H9 (cell line): ENCODE results near the gene SCNM1. TPM values are rescaled to one million over a fixed set of nuclear protein-coding genes. Genes with fewer than 3 reads are reported as not detected.

Source experiments
- DNase-seq: peaks from one replicate; pipeline ENCODE4 v3.0.0-alpha.2; 2017
- H2AFZ ChIP-seq: one replicate; pipeline ENCODE4 v1.6.1; 2013; ENCODE audit warnings: mild to moderate bottlenecking, low read length, control low read depth, moderate library complexity
- H2AK5ac ChIP-seq: 2 replicates; pipeline ENCODE4 v1.6.1; 2013; ENCODE audit warnings: low read length, control low read depth, mixed read lengths; ENCODE audit not compliant: insufficient read length
- H2BK120ac ChIP-seq: one replicate; pipeline ENCODE4 v1.6.1; 2013; ENCODE audit warnings: low read depth, mild to moderate bottlenecking, low read length, control low read depth, inconsistent platforms; ENCODE audit not compliant: poor library complexity, severe bottlenecking
- H2BK12ac ChIP-seq: 2 replicates; pipeline ENCODE4 v1.6.1; 2013; ENCODE audit warnings: low read length, control low read depth, mixed read lengths, low read depth; ENCODE audit not compliant: insufficient read length
- H2BK15ac ChIP-seq: 2 replicates; pipeline ENCODE4 v1.6.1; 2013; ENCODE audit warnings: low read depth, low read length, control low read depth
- H2BK20ac ChIP-seq: one replicate; pipeline ENCODE4 v1.6.1; 2013; ENCODE audit warnings: low read depth, mild to moderate bottlenecking, low read length, control low read depth, inconsistent platforms; ENCODE audit not compliant: poor library complexity, severe bottlenecking
- H2BK5ac ChIP-seq: 2 replicates; pipeline ENCODE4 v1.6.1; 2013; ENCODE audit warnings: low read length, control low read depth, mixed read lengths; ENCODE audit not compliant: insufficient read length
- H3K14ac ChIP-seq: 2 replicates; pipeline ENCODE4 v1.6.1; 2013; ENCODE audit warnings: low read length, control low read depth; ENCODE audit not compliant: insufficient read depth
- H3K18ac ChIP-seq: 2 replicates; pipeline ENCODE4 v1.6.1; 2013; ENCODE audit warnings: low read depth, mild to moderate bottlenecking, mixed read lengths, low read length, control low read depth; ENCODE audit not compliant: insufficient read length
- H3K23ac ChIP-seq: 2 replicates; pipeline ENCODE4 v1.6.1; 2013; ENCODE audit warnings: low read length, control low read depth, mixed read lengths, low read depth; ENCODE audit not compliant: insufficient read length
- H3K23me2 ChIP-seq: 2 replicates; pipeline ENCODE4 v1.6.1; 2013; ENCODE audit warnings: low read depth, mild to moderate bottlenecking, mixed read lengths, low read length, control low read depth; ENCODE audit not compliant: insufficient read length, poor library complexity, severe bottlenecking
- H3K27ac ChIP-seq: 2 replicates; pipeline ENCODE4 v1.5.1; 2013; ENCODE audit warnings: low read length, control low read depth, mixed read lengths, low read depth; ENCODE audit not compliant: insufficient read length
- H3K27me3 ChIP-seq: 2 replicates; pipeline ENCODE4 v1.6.1; 2013; ENCODE audit warnings: low read length, control low read depth, inconsistent platforms; ENCODE audit not compliant: insufficient read depth
- H3K4ac ChIP-seq: 2 replicates; pipeline ENCODE4 v1.6.1; 2013; ENCODE audit warnings: low read depth, mild to moderate bottlenecking, control low read depth, inconsistent platforms, low read length, moderate library complexity
- H3K4me1 ChIP-seq: 2 replicates; pipeline ENCODE4 v1.6.1; 2013; ENCODE audit warnings: low read length, control low read depth, inconsistent platforms; ENCODE audit not compliant: insufficient read depth
- H3K4me2 ChIP-seq: 2 replicates; pipeline ENCODE4 v1.6.1; 2013; ENCODE audit warnings: low read length, control low read depth, mixed read lengths; ENCODE audit not compliant: insufficient read length, insufficient read depth
- H3K56ac ChIP-seq: 2 replicates; pipeline ENCODE4 v1.6.1; 2013; ENCODE audit warnings: low read depth, mild to moderate bottlenecking, mixed read lengths, low read length, control low read depth; ENCODE audit not compliant: insufficient read length
- H3K79me1 ChIP-seq: 2 replicates; pipeline ENCODE4 v1.6.1; 2013; ENCODE audit warnings: low read depth, mild to moderate bottlenecking, moderate library complexity, low read length, control low read depth, inconsistent platforms; ENCODE audit not compliant: insufficient read depth, poor library complexity, severe bottlenecking
- H3K79me2 ChIP-seq: 2 replicates; pipeline ENCODE4 v1.6.1; 2013; ENCODE audit warnings: low read length, control low read depth, inconsistent platforms; ENCODE audit not compliant: insufficient read depth
- H3K9ac ChIP-seq: 2 replicates; pipeline ENCODE4 v1.6.1; 2013; ENCODE audit warnings: low read length, control low read depth, mixed read lengths; ENCODE audit not compliant: insufficient read length; ENCODE audit errors: extremely low read depth
- H3K9me3 ChIP-seq: one replicate; pipeline ENCODE4 v1.6.1; 2013; ENCODE audit warnings: low read depth, low read length, inconsistent platforms; ENCODE audit not compliant: control insufficient read depth
- H3T11ph ChIP-seq: one replicate; pipeline ENCODE4 v1.6.1; 2013; ENCODE audit warnings: mild to moderate bottlenecking, low read length, control low read depth, inconsistent platforms
- H4K20me1 ChIP-seq: one replicate; pipeline ENCODE4 v1.6.1; 2013; ENCODE audit not compliant: control insufficient read depth, insufficient read length, insufficient read depth
- H4K5ac ChIP-seq: 2 replicates; pipeline ENCODE4 v1.6.1; 2013; ENCODE audit warnings: low read depth, mild to moderate bottlenecking, mixed read lengths, low read length, control low read depth; ENCODE audit not compliant: insufficient read length
- H4K8ac ChIP-seq: replicated peaks from 2 replicates; pipeline ENCODE4 v1.6.1; 2013; ENCODE audit warnings: low read length, control low read depth, mixed read lengths, low read depth; ENCODE audit not compliant: insufficient read length
- H4K91ac ChIP-seq: 2 replicates; pipeline ENCODE4 v1.6.1; 2013; ENCODE audit warnings: low read depth, mild to moderate bottlenecking, moderate library complexity, mixed read lengths, low read length, control low read depth; ENCODE audit not compliant: insufficient read length
- H3K27ac Mint-ChIP-seq, 3 experiments: 2 replicates in 2 of 3; 3 replicates in 1 of 3; pipeline ENCODE4 v1.8.0; 2020 to 2021; ENCODE audit warnings: mixed read lengths in 3 of 3, mild to moderate bottlenecking in 1 of 3, moderate library complexity in 1 of 3
- H3K27me3 Mint-ChIP-seq: 2 replicates; pipeline ENCODE4 v1.8.0; 2021; ENCODE audit warnings: low read depth, mild to moderate bottlenecking, moderate library complexity, mixed read lengths
- H3K36me3 Mint-ChIP-seq, 3 experiments: 2 replicates in 2 of 3; 3 replicates in 1 of 3; pipeline ENCODE4 v1.8.0; 2020 to 2021; ENCODE audit warnings: low read depth in 3 of 3, mixed read lengths in 3 of 3; ENCODE audit not compliant: insufficient read depth in 1 of 3
- H3K4me1 Mint-ChIP-seq, 2 experiments: 2 replicates each; pipeline ENCODE4 v1.8.0; 2020; ENCODE audit warnings: mixed read lengths in 2 of 2
- H3K4me3 Mint-ChIP-seq, 2 experiments: 2 replicates in 1 of 2; 3 replicates in 1 of 2; pipeline ENCODE4 v1.8.0; 2020 to 2021; ENCODE audit warnings: mild to moderate bottlenecking in 2 of 2, mixed read lengths in 2 of 2, moderate library complexity in 1 of 2
- H3K9me3 Mint-ChIP-seq, 2 experiments: 2 replicates in 1 of 2; 3 replicates in 1 of 2; pipeline ENCODE4 v1.8.0; 2020; ENCODE audit warnings: mild to moderate bottlenecking in 2 of 2, mixed read lengths in 2 of 2, moderate library complexity in 1 of 2
- WGBS: extraction: QIAGEN DNeasy Blood & Tissue Kit; methylation state at CpG from one replicate; pipeline ENCODE4 v1.1.7; 2013; ENCODE audit warnings: missing lambda C conversion rate, low lambda C conversion rate, mixed read lengths; ENCODE audit not compliant: insufficient read length; ENCODE audit errors: extremely low coverage; 5-methylcytosine and 5-hydroxymethylcytosine counted together
- total RNA-seq: library from RNA; stranded (reverse); gene quantifications from 2 replicates; pipeline ENCODE4 v1.2.1, GENCODE V29; 2021
- TF ChIP-seq, protein P1 (sequence below): fragments of 200-600 bp; sonication (generic); conservative IDR thresholded peaks from 3 replicates; pipeline ENCODE4 v1.8.0; 2021; ENCODE audit warnings: antibody characterized with exemption, mild to moderate bottlenecking

The SCNM1 gene
- total RNA-seq, 1 experiment from 2014 or later: 60.5 TPM

GRCh38 chr1:151211972-151212705 is 46.2 kb downstream of the SCNM1 start:
- no peak overlapping the region for H3K56ac ChIP-seq
- no peaks in the 10 kb centered on the region for H3K4me1 ChIP-seq
- H3K4me2 ChIP-seq: no peak overlapping the region
- WGBS: no CpG with 5 or more reads among the region's 15 CpGs
- no peak overlapping the region for H2BK5ac ChIP-seq
- no peak overlapping the region for H3K9ac ChIP-seq
- H3K27me3 Mint-ChIP-seq: no peaks in the 10 kb centered on the region
- peaks cover 2 to 4% of the 10 kb centered on the region in 2 experiments; a peak in 2 of 4 replicates for H3K4me1 Mint-ChIP-seq
- H3K9me3 ChIP-seq: no peaks in the 10 kb centered on the region
- H3K14ac ChIP-seq: no peak overlapping the region
- no peaks in the 10 kb centered on the region for H4K20me1 ChIP-seq
- no peaks in the 10 kb centered on the region for H3K9me3 Mint-ChIP-seq
- H2BK15ac ChIP-seq: no peak overlapping the region
- no peak overlapping the region for H3K27ac ChIP-seq
- H3K4me3 Mint-ChIP-seq: no peak overlapping the region
- no peak overlapping the region for H3K18ac ChIP-seq
- H3K4ac ChIP-seq: no peak overlapping the region
- no peak for DNase-seq
- H3K27ac Mint-ChIP-seq: peak overlapping the region in 2 of 3 experiments; percentile 81 to 92; a peak in 4 of 7 replicates
- peaks cover 12% of the 10 kb centered on the region for H3K79me1 ChIP-seq
- TF ChIP-seq, protein P1, sequence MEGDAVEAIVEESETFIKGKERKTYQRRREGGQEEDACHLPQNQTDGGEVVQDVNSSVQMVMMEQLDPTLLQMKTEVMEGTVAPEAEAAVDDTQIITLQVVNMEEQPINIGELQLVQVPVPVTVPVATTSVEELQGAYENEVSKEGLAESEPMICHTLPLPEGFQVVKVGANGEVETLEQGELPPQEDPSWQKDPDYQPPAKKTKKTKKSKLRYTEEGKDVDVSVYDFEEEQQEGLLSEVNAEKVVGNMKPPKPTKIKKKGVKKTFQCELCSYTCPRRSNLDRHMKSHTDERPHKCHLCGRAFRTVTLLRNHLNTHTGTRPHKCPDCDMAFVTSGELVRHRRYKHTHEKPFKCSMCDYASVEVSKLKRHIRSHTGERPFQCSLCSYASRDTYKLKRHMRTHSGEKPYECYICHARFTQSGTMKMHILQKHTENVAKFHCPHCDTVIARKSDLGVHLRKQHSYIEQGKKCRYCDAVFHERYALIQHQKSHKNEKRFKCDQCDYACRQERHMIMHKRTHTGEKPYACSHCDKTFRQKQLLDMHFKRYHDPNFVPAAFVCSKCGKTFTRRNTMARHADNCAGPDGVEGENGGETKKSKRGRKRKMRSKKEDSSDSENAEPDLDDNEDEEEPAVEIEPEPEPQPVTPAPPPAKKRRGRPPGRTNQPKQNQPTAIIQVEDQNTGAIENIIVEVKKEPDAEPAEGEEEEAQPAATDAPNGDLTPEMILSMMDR: no peak
- H3K23ac ChIP-seq: no peak overlapping the region
- H3K23me2 ChIP-seq: no peaks in the 10 kb centered on the region
- H3K79me2 ChIP-seq: peaks cover 12% of the 10 kb centered on the region; the same call in 1 of the 2 replicates
- H4K5ac ChIP-seq: no peak overlapping the region
- no peak overlapping the region for H4K8ac ChIP-seq
- no peak overlapping the region for H2BK120ac ChIP-seq
- H3K36me3 Mint-ChIP-seq: peaks cover 13 to 60% (median 40%) of the 10 kb centered on the region in 3 experiments; a peak in 6 of 7 replicates
- H3T11ph ChIP-seq: no peak overlapping the region
- H4K91ac ChIP-seq: no peak overlapping the region
- no peak overlapping the region for H2AK5ac ChIP-seq
- H3K27me3 ChIP-seq: no peaks in the 10 kb centered on the region
- no peak overlapping the region for H2BK20ac ChIP-seq
- no peak overlapping the region for H2BK12ac ChIP-seq
- no peak overlapping the region for H2AFZ ChIP-seq
